ENCODE measurements around the gene MAP2K4.

GRCh38 chr17:12041312-12041711 lies 20.6 kb downstream of the MAP2K4 start:
- TF ChIP-seq CTCF (IDR thresholded peaks at IDR 0.05) (no peak), POLR2A (IDR thresholded peaks at IDR 0.05) (no peak)

All from lower leg skin (tissue), 3 donors.